Mesenchymal stem cell (in vitro differentiated cells and primary cell): ENCODE results near the gene HOXC11.

Experiments used
- DNase-seq: peaks from one replicate; pipeline ENCODE4 v3.0.0-alpha.2; 2013
- H2AFZ ChIP-seq: one replicate; pipeline ENCODE4 v1.6.1; 2013; ENCODE audit warnings: low read depth, mild to moderate bottlenecking, control low read depth, inconsistent platforms, low read length, moderate library complexity
- H2AK5ac ChIP-seq: 2 replicates; pipeline ENCODE4 v1.6.1; 2013; ENCODE audit warnings: low read length, moderate library complexity, mild to moderate bottlenecking, inconsistent platforms; ENCODE audit not compliant: severe bottlenecking
- H2BK120ac ChIP-seq: one replicate; pipeline ENCODE4 v1.6.1; 2013; ENCODE audit warnings: low read depth, mild to moderate bottlenecking, inconsistent platforms, low read length, moderate library complexity
- H2BK12ac ChIP-seq, 2 experiments: one replicate each; pipeline ENCODE4 v1.6.1; 2013; ENCODE audit warnings: inconsistent platforms in 2 of 2, low read length in 2 of 2, mild to moderate bottlenecking in 2 of 2, moderate library complexity in 2 of 2, control low read depth in 1 of 2
- H2BK15ac ChIP-seq: one replicate; pipeline ENCODE4 v1.6.1; 2013; ENCODE audit warnings: mild to moderate bottlenecking, low read depth, inconsistent platforms; ENCODE audit not compliant: poor library complexity, severe bottlenecking
- H2BK5ac ChIP-seq: 2 replicates; pipeline ENCODE4 v1.6.1; 2013; ENCODE audit warnings: low read depth, mild to moderate bottlenecking, low read length, control low read depth, inconsistent platforms; ENCODE audit not compliant: poor library complexity, severe bottlenecking
- H3K14ac ChIP-seq, 2 experiments: one replicate each; pipeline ENCODE4 v1.6.1; 2013; ENCODE audit warnings: inconsistent platforms in 2 of 2, low read length in 2 of 2, control low read depth in 1 of 2, mild to moderate bottlenecking in 1 of 2, moderate library complexity in 1 of 2
- H3K18ac ChIP-seq, 2 experiments: one replicate each; pipeline ENCODE4 v1.6.1; 2013; ENCODE audit warnings: inconsistent platforms in 2 of 2, low read length in 2 of 2, control low read depth in 1 of 2, low read depth in 1 of 2, mild to moderate bottlenecking in 1 of 2
- H3K23ac ChIP-seq, 2 experiments: one replicate each; pipeline ENCODE4 v1.6.1; 2013; ENCODE audit warnings: inconsistent platforms in 2 of 2, low read length in 2 of 2, mild to moderate bottlenecking in 2 of 2, moderate library complexity in 2 of 2, control low read depth in 1 of 2
- H3K27ac ChIP-seq: 2 replicates; pipeline ENCODE4 v1.5.1; 2013; ENCODE audit warnings: mild to moderate bottlenecking, moderate library complexity, low read length, control low read depth, inconsistent platforms; ENCODE audit not compliant: poor library complexity, severe bottlenecking
- H3K27me3 ChIP-seq, 2 experiments: 2 replicates each; pipeline versions ENCODE4 v1.6.1 to v1.7.0; 2013; ENCODE audit warnings: low read length in 2 of 2, mild to moderate bottlenecking in 2 of 2, moderate library complexity in 2 of 2, control low read depth in 1 of 2, inconsistent platforms in 1 of 2; ENCODE audit not compliant: control insufficient read depth in 1 of 2, insufficient read depth in 1 of 2
- H3K36me3 ChIP-seq, 2 experiments: 2 replicates each; pipeline versions ENCODE4 v1.6.1 to v1.7.0; 2013; ENCODE audit warnings: low read length in 2 of 2, control low read depth in 1 of 2, inconsistent platforms in 1 of 2, low read depth in 1 of 2, mild to moderate bottlenecking in 1 of 2; ENCODE audit not compliant: insufficient read depth in 2 of 2, control insufficient read depth in 1 of 2
- H3K4ac ChIP-seq, 2 experiments: one replicate each; pipeline ENCODE4 v1.6.1; 2013; ENCODE audit warnings: inconsistent platforms in 2 of 2, low read length in 2 of 2, mild to moderate bottlenecking in 2 of 2, moderate library complexity in 2 of 2, control low read depth in 1 of 2, low read depth in 1 of 2
- H3K4me1 ChIP-seq: 2 replicates; pipeline ENCODE4 v1.6.1; 2013; ENCODE audit warnings: low read depth, low read length, control low read depth; ENCODE audit not compliant: control insufficient read depth, insufficient read depth
- H3K4me2 ChIP-seq: 2 replicates; pipeline ENCODE4 v1.6.1; 2013; ENCODE audit warnings: low read length, mild to moderate bottlenecking, inconsistent platforms; ENCODE audit not compliant: poor library complexity, severe bottlenecking
- H3K4me3 ChIP-seq, 2 experiments: 2 replicates each; pipeline versions ENCODE4 v1.5.1 to v1.7.0; 2013; ENCODE audit warnings: low read length in 2 of 2, mild to moderate bottlenecking in 2 of 2, control low read depth in 1 of 2, low read depth in 1 of 2; ENCODE audit not compliant: insufficient read depth in 1 of 2
- H3K79me1 ChIP-seq: replicated peaks from 2 replicates; pipeline ENCODE4 v1.6.1; 2013; ENCODE audit warnings: mild to moderate bottlenecking, control low read depth, low read length, inconsistent platforms; ENCODE audit not compliant: poor library complexity, severe bottlenecking
- H3K9ac ChIP-seq: 2 replicates; pipeline ENCODE4 v1.7.0; 2013; ENCODE audit warnings: mild to moderate bottlenecking, low read length, moderate library complexity
- H3K9me3 ChIP-seq: 2 replicates; pipeline ENCODE4 v1.7.0; 2013; ENCODE audit warnings: mild to moderate bottlenecking, low read length; ENCODE audit not compliant: control insufficient read depth
- H4K8ac ChIP-seq: one replicate; pipeline ENCODE4 v1.6.1; 2013; ENCODE audit warnings: inconsistent platforms, mild to moderate bottlenecking, low read length, moderate library complexity
- H4K91ac ChIP-seq: one replicate; pipeline ENCODE4 v1.6.1; 2013; ENCODE audit warnings: mild to moderate bottlenecking, low read length, inconsistent platforms
- WGBS: methylation state at CpG from one replicate; pipeline ENCODE4 v1.1.7; 2013; ENCODE audit warnings: mixed read lengths; 5-methylcytosine and 5-hydroxymethylcytosine counted together

The HOXC11 gene

DNA sequence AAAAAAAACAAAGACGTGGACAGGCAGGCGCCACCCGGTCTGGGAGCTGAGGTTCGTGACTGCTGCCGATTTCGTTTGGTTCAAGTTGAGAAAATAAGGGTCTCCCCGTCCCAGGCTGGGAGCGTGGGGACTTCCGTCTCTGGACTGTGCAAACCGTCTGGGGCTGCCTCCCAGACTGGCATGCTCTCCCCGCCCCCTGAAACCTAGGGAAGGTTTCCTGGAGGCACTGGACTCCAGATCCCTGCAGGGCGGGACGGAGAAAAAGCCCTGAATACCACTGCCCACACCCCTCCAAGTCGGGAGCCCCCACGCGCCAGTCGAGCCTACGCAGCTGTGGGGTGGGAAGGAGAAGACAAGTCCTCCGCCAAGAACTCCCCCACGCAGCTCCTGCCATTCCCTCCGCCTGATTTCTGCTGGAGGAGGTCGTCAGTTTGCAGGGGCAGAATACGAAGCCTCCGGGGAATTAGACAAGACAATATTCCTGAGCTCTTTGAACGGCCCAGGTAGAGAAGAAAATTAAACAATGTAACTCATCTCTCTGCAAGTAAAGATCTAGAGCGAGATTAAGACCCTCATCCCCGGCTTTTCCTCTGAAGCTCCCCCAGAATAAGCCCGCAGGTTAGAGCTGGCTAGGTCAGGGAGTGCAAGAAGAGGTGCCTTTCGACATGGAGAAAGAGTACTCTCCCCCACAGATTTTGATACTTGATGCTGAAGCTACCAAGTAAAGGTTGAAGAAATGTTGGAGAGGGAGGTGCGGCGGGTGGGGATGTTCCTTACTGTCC, 44.7 kb upstream of the HOXC11 start:
- H3K4me1 ChIP-seq: peaks cover 3% of the 10 kb centered on the region

DNA sequence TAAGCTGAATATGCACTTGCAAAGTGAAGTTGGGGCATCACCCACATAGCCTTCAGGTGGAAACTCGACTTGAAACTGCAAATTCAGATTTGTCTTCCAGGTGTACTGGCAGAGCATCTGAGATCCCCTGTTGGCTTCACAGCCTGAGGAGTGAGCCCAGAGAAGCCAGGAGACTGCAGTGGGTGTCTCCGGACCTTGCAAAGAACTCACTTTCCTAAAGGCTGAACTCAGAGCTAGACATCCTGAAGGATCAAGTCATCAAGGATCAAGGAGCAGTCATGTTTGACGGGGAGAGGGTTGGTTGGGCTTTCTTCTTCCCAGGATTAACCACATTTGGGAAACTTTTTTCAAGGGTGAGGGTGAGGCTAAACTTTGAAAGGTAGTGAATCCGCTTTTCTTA, 43.4 kb upstream of the HOXC11 start:
- Histone ChIP-seq H3K18ac (no peak overlapping the region), H2AFZ (no peak overlapping the region), H3K9ac (no peak overlapping the region), H2BK5ac (no peak overlapping the region), H4K8ac (no peak overlapping the region), H3K23ac (no peak overlapping the region), H3K4me3 (no peak overlapping the region), H2BK120ac (no peak overlapping the region), H3K4me1 (peaks cover 3% of the 10 kb centered on the region), H4K91ac (no peak overlapping the region), H3K14ac (no peak overlapping the region), H3K27ac (no peak overlapping the region), H3K9me3 (peaks cover 25% of the 10 kb centered on the region), H2BK15ac (no peak overlapping the region), H2AK5ac (no peak overlapping the region), H3K79me1 (no peaks in the 10 kb centered on the region), H3K27me3 (peaks cover 99 to 100% of the 10 kb centered on the region in 2 experiments), H3K36me3 (no peaks in the 10 kb centered on the region), H2BK12ac (no peak overlapping the region), H3K4me2 (no peak overlapping the region), H3K4ac (no peak overlapping the region)
- no peak for DNase-seq
- WGBS: 22% methylated on average over 3 of the region's 4 CpGs

More for the DNA sequence above, 44.7 kb upstream of the HOXC11 start:
- Histone ChIP-seq H2AK5ac (no peak overlapping the region), H3K18ac (no peak overlapping the region), H3K14ac (no peak overlapping the region), H3K27me3 (peaks cover 97 to 100% of the 10 kb centered on the region in 2 experiments), H2BK5ac (no peak overlapping the region), H3K4ac (no peak overlapping the region), H3K27ac (no peak overlapping the region), H3K4me3 (no peak overlapping the region), H2BK15ac (no peak overlapping the region), H3K4me2 (no peak overlapping the region), H3K9me3 (peaks cover 25% of the 10 kb centered on the region), H3K23ac (peak overlapping the region in 1 of 2 experiments; percentile 85), H3K79me1 (no peaks in the 10 kb centered on the region), H3K36me3 (no peaks in the 10 kb centered on the region), H2BK120ac (no peak overlapping the region), H3K9ac (no peak overlapping the region), H4K8ac (no peak overlapping the region), H4K91ac (no peak overlapping the region), H2BK12ac (no peak overlapping the region), H2AFZ (no peak overlapping the region)
- 7% methylated on average over 24 of the region's 31 CpGs for whole genome bisulfite sequencing
- no peak for DNase-seq

DNA sequence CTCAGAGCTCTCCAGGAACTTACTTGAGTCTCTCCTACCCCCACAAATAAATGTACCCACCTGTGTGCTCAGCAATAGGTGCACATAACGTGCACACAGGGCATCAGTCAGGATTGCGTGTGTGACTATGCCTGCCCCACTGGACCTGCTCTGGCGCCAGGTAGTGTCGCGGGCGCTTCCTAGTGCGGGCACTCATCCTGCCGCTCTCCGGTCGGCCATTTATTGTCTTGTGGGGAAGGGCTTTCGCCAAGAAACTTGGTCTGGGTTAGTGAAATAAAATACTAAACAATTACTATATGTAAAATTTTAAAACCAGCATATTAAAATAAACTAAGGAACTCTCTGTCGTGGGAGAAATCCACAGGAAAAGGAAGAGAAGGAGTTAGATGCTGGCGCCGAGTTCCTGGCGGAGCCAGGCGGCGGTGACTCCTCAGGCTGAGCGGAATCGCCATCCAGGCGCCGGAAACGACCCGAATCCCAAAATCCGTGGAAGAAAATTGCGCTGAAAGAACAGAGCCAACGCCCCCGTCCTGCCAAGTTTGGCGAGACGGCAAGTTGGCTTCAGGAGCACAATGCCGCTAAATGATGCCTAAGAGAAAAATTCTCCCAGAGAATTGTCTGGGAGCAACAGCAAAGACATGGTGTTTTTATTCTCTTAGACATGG, 42.2 kb upstream of the HOXC11 start:
- Histone ChIP-seq H2BK12ac (no peak overlapping the region), H4K91ac (no peak overlapping the region), H3K4me1 (peaks cover 4% of the 10 kb centered on the region), H3K36me3 (no peaks in the 10 kb centered on the region), H3K9ac (no peak overlapping the region), H2AK5ac (no peak overlapping the region), H2BK5ac (no peak overlapping the region), H3K4ac (no peak overlapping the region), H3K4me3 (no peak overlapping the region), H3K4me2 (no peak overlapping the region), H3K14ac (no peak overlapping the region), H2AFZ (no peak overlapping the region), H3K9me3 (peaks cover 25% of the 10 kb centered on the region), H2BK120ac (no peak overlapping the region), H3K27me3 (peaks cover 99 to 100% of the 10 kb centered on the region in 2 experiments), H3K27ac (no peak overlapping the region), H2BK15ac (no peak overlapping the region), H3K79me1 (no peaks in the 10 kb centered on the region), H3K18ac (no peak overlapping the region), H4K8ac (no peak overlapping the region), H3K23ac (peak overlapping the region in 1 of 2 experiments; percentile 92)
- 14% methylated on average over 25 of the region's 30 CpGs for WGBS
- no peak for DNase-seq

DNA sequence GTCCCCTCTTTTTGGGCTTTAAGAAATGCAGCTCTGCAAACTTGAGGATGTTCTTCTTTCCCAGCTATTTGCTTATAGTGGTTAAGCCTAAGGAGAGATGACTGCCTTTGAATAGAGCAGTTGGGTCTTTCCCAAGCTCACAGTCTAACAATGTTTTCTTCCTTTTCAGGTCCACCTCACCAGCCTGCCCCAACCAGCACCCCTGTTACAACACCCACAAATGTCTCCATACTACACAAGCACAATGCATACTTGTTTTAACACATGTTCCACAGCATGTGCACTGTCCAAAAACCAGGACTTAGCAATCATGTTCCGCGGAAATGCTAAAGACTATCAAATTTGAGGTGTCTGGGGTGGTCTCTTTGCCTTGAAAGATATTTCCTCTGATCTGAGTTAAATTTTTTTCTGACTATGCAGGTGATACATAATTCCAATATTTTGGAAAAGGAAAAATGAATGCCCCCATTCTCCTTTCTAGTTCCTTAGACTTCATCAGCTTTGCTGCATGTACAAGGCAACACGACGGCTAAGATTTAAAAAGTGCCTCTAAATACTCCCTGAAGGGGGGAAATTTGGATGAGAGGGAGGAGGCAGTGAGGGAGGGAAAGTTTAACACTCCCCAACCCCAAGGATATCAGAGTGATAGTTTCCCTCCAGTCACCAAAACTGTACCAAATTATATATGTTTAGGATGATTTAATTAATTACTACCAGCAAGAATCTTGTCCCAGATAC, 40.9 kb upstream of the HOXC11 start:
- Histone ChIP-seq H4K8ac (no peak overlapping the region), H3K23ac (no peak overlapping the region), H3K18ac (no peak overlapping the region), H2BK5ac (no peak overlapping the region), H3K27me3 (peaks cover 99 to 100% of the 10 kb centered on the region in 2 experiments), H3K4me1 (peaks cover 4% of the 10 kb centered on the region), H3K36me3 (peaks cover 0 to under 1% of the 10 kb centered on the region in 2 experiments), H2BK120ac (no peak overlapping the region), H2BK12ac (no peak overlapping the region), H2AFZ (no peak overlapping the region), H2BK15ac (no peak overlapping the region), H3K9ac (no peak overlapping the region), H3K4me2 (no peak overlapping the region), H3K79me1 (no peaks in the 10 kb centered on the region), H3K4me3 (no peak overlapping the region), H4K91ac (no peak overlapping the region), H3K14ac (no peak overlapping the region), H3K4ac (no peak overlapping the region), H2AK5ac (no peak overlapping the region), H3K9me3 (peaks cover 17% of the 10 kb centered on the region), H3K27ac (no peak overlapping the region)
- no CpG with 5 or more reads among the region's 4 CpGs for WGBS
- DNase-seq: no peak
